ENCODE measurements around the gene EDA.

The EDA gene

GRCh38 chrX:70084592-70085240, 468.8 kb downstream of the EDA start:
- no peak for DNase-seq

- no peak for DNase-seq
These were observed 472.1 kb downstream of the EDA start for GRCh38 chrX:70087857-70088630.

GRCh38 chrX:70088751-70089150, 472.8 kb downstream of the EDA start:
- no peak for DNase-seq

Data from stimulated activated CD8-positive, alpha-beta memory T cell treated with anti-CD3 and anti-CD28 coated beads, Interleukin-4, amount 100 ng/mL, for 48 hours (primary cell).